HG03457 (cell line): ENCODE results near the gene CABCOCO1.

ENCODE experiments used
- ATAC-seq: cut with Tn5 transposase; IDR thresholded peaks from one replicate; pipeline ENCODE4 v1.9.1; 2021; ENCODE audit warnings: moderate number of reproducible peaks; ENCODE audit not compliant: unreplicated experiment

Gene CABCOCO1

GRCh38 chr10:61662794-61663259 lies at the start of gene CABCOCO1:
TSS of gene CABCOCO1 (plus strand) at chr10:61662929. CDS start at chr10:61662973, 44 bp downstream.
- ATAC-seq, result no peak

GRCh38 chr10:61613665-61614064 lies 49.1 kb upstream of the CABCOCO1 start:
- ATAC-seq, result no peak

GRCh38 chr10:61616611-61617010 lies 46.1 kb upstream of the CABCOCO1 start:
- no peak for ATAC-seq

GRCh38 chr10:61617180-61617579 lies 45.5 kb upstream of the CABCOCO1 start:
- no peak for ATAC-seq

GRCh38 chr10:61617586-61617985 lies 45.1 kb upstream of the CABCOCO1 start:
- ATAC-seq, result no peak

- ATAC-seq, result no peak
Observed at GRCh38 chr10:61618388-61618961, 44.3 kb upstream of the CABCOCO1 start.

GRCh38 chr10:61620506-61620905 lies 42.2 kb upstream of the CABCOCO1 start:
- no peak for ATAC-seq

- ATAC-seq, result no peak
Observed at GRCh38 chr10:61621605-61622051, 41.1 kb upstream of the CABCOCO1 start.

- ATAC-seq, result no peak
Observed at GRCh38 chr10:61623161-61623560, 39.6 kb upstream of the CABCOCO1 start.

GRCh38 chr10:61626209-61626608 lies 36.5 kb upstream of the CABCOCO1 start:
- ATAC-seq, result no peak

- ATAC-seq, result no peak
Observed at GRCh38 chr10:61627266-61627665, 35.5 kb upstream of the CABCOCO1 start.

- ATAC-seq, result no peak
Observed at GRCh38 chr10:61628151-61628874, 34.4 kb upstream of the CABCOCO1 start.

- no peak for ATAC-seq
Observed at GRCh38 chr10:61628875-61629513, 33.7 kb upstream of the CABCOCO1 start.

GRCh38 chr10:61629576-61629975 lies 33.2 kb upstream of the CABCOCO1 start:
- no peak for ATAC-seq

GRCh38 chr10:61632057-61632670 lies 30.6 kb upstream of the CABCOCO1 start:
- no peak for ATAC-seq

- no peak for ATAC-seq
Observed at GRCh38 chr10:61633665-61634064, 29.1 kb upstream of the CABCOCO1 start.

GRCh38 chr10:61634746-61635145 lies 28.0 kb upstream of the CABCOCO1 start:
- ATAC-seq, result no peak

GRCh38 chr10:61635471-61635870 lies 27.3 kb upstream of the CABCOCO1 start:
- ATAC-seq, result no peak

GRCh38 chr10:61635932-61636331 lies 26.8 kb upstream of the CABCOCO1 start:
- ATAC-seq, result no peak

- no peak for ATAC-seq
Observed at GRCh38 chr10:61639952-61640351, 22.8 kb upstream of the CABCOCO1 start.

GRCh38 chr10:61640856-61641255 lies 21.9 kb upstream of the CABCOCO1 start:
- no peak for ATAC-seq
